Loucy (cell line): ENCODE results near the gene SMIM21.

Source experiments
- H2AFZ ChIP-seq: fragments of 200-600 bp; sonication (generic); 2 replicates; pipeline ENCODE4 v1.6.0; 2016; ENCODE audit warnings: antibody characterized with exemption, mild to moderate bottlenecking, low read length, moderate library complexity
- H3F3A ChIP-seq: fragments of 200-600 bp; 2 replicates; pipeline ENCODE4 v1.6.0; 2016; ENCODE audit warnings: antibody characterized with exemption, low read depth, mild to moderate bottlenecking
- H3K27me3 ChIP-seq: fragments of 200-600 bp; sonication (generic); 2 replicates; pipeline ENCODE4 v1.6.1; 2014; ENCODE audit warnings: low read length, mild to moderate bottlenecking; ENCODE audit not compliant: insufficient read depth, poor library complexity, severe bottlenecking
- H3K36me3 ChIP-seq: fragments of 200-600 bp; sonication (generic); 2 replicates; pipeline ENCODE4 v1.6.1; 2016; ENCODE audit warnings: low read length; ENCODE audit not compliant: insufficient read depth
- H3K4me1 ChIP-seq: fragments of 200-600 bp; sonication (generic); 2 replicates; pipeline ENCODE4 v1.5.1; 2014; ENCODE audit warnings: low read length, mild to moderate bottlenecking; ENCODE audit not compliant: insufficient read depth, poor library complexity, severe bottlenecking
- H3K4me2 ChIP-seq: fragments of 200-600 bp; sonication (generic); 2 replicates; pipeline ENCODE4 v1.6.0; 2014; ENCODE audit warnings: antibody characterized with exemption, low read length, low read depth, mild to moderate bottlenecking; ENCODE audit not compliant: poor library complexity, severe bottlenecking
- H3K4me3 ChIP-seq: fragments of 200-600 bp; sonication (generic); 2 replicates; pipeline ENCODE4 v1.5.1; 2014; ENCODE audit warnings: low read length, mild to moderate bottlenecking, mixed read lengths; ENCODE audit not compliant: poor library complexity, severe bottlenecking
- H3K79me2 ChIP-seq: fragments of 200-600 bp; sonication (generic); 2 replicates; pipeline ENCODE4 v1.6.1; 2014; ENCODE audit warnings: low read length; ENCODE audit not compliant: insufficient read depth
- H3K9ac ChIP-seq: fragments of 200-600 bp; sonication (generic); 2 replicates; pipeline ENCODE4 v1.6.0; 2014; ENCODE audit warnings: mild to moderate bottlenecking, low read depth, low read length, moderate library complexity; ENCODE audit not compliant: poor library complexity, severe bottlenecking
- H3K9me2 ChIP-seq: fragments of 200-600 bp; sonication (generic); replicated peaks from 2 replicates; pipeline ENCODE4 v1.6.1; 2016; ENCODE audit warnings: low read depth, low read length, mixed read lengths
- H3K9me3 ChIP-seq: fragments of 200-600 bp; sonication (generic); 2 replicates; pipeline ENCODE4 v1.6.1; 2014; ENCODE audit warnings: mild to moderate bottlenecking, antibody characterized with exemption, low read length, low read depth; ENCODE audit not compliant: insufficient read depth
- H4K20me1 ChIP-seq: fragments of 200-600 bp; sonication (generic); 2 replicates; pipeline ENCODE4 v1.6.0; 2014; ENCODE audit warnings: antibody characterized with exemption, low read length, mild to moderate bottlenecking; ENCODE audit not compliant: insufficient read depth, poor library complexity, severe bottlenecking
- CTCF ChIP-seq: fragments of 200-600 bp; sonication (generic); conservative IDR thresholded peaks from 2 replicates; pipeline ENCODE4 v1.5.1; 2014; ENCODE audit warnings: mild to moderate bottlenecking, antibody characterized with exemption, low read length
- EZH2phosphoT487 ChIP-seq: fragments of 200-600 bp; IDR thresholded peaks from 2 replicates; pipeline ENCODE4 v1.6.1; 2018; ENCODE audit warnings: antibody characterized with exemption, mild to moderate bottlenecking, moderate library complexity, borderline replicate concordance

Gene SMIM21

GRCh38 chr18:75464356-75464755 lies 36.9 kb upstream of the SMIM21 start:
- Histone ChIP-seq H3K4me3 (no peak overlapping the region), H3K9me3 (no peaks in the 10 kb centered on the region), H3K4me2 (no peak overlapping the region), H3F3A (no peaks in the 10 kb centered on the region), H3K9me2 (no peaks in the 10 kb centered on the region), H3K36me3 (no peaks in the 10 kb centered on the region), H4K20me1 (no peaks in the 10 kb centered on the region), H3K27me3 (no peaks in the 10 kb centered on the region), H3K9ac (no peak overlapping the region), H3K79me2 (no peaks in the 10 kb centered on the region), H3K4me1 (no peaks in the 10 kb centered on the region), H2AFZ (no peak overlapping the region)
- TF ChIP-seq EZH2phosphoT487 (no peak), CTCF (no peak)

- Histone ChIP-seq H3K27me3 (no peaks in the 10 kb centered on the region), H3K79me2 (no peaks in the 10 kb centered on the region), H3K9ac (no peak overlapping the region), H3K36me3 (no peaks in the 10 kb centered on the region), H3K4me3 (no peak overlapping the region), H3K4me2 (no peak overlapping the region), H3K4me1 (no peaks in the 10 kb centered on the region), H3K9me2 (no peaks in the 10 kb centered on the region), H4K20me1 (no peaks in the 10 kb centered on the region), H3K9me3 (no peaks in the 10 kb centered on the region), H3F3A (no peaks in the 10 kb centered on the region), H2AFZ (no peak overlapping the region)
- TF ChIP-seq CTCF: no peak
- TF ChIP-seq EZH2phosphoT487: no peak
These were observed 34.8 kb upstream of the SMIM21 start for GRCh38 chr18:75462178-75462832.

GRCh38 chr18:75456199-75456631 lies 28.7 kb upstream of the SMIM21 start:
- H2AFZ ChIP-seq: no peak overlapping the region
- no peaks in the 10 kb centered on the region for H3K9me3 ChIP-seq
- TF ChIP-seq CTCF (no peak), EZH2phosphoT487 (no peak)
- H3K4me2 ChIP-seq: no peak overlapping the region
- H3K9me2 ChIP-seq: no peaks in the 10 kb centered on the region
- H3K27me3 ChIP-seq: no peaks in the 10 kb centered on the region
- H3F3A ChIP-seq: no peaks in the 10 kb centered on the region
- H4K20me1 ChIP-seq: no peaks in the 10 kb centered on the region
- no peaks in the 10 kb centered on the region for H3K36me3 ChIP-seq
- no peak overlapping the region for H3K4me3 ChIP-seq
- no peaks in the 10 kb centered on the region for H3K4me1 ChIP-seq
- H3K79me2 ChIP-seq: no peaks in the 10 kb centered on the region
- no peak overlapping the region for H3K9ac ChIP-seq
